Activated CD8-positive, alpha-beta T cell treated with anti-CD3 and anti-CD28 coated beads, Interleukin-2, amount 10 ng/mL, durations not matched to agents 7 days and 5 days (primary cell): ENCODE measurements around the gene PSD. TPM values are rescaled to one million over a fixed set of nuclear protein-coding genes. Genes with fewer than 3 reads are reported as not detected.

Experiments used
- ATAC-seq: fragments of 150-1000 bp; cut with Tn5 transposase; one replicate; pipeline ENCODE4 v1.10.0; 2021; ENCODE audit warnings: moderate library complexity
- CTCF ChIA-PET: fragments of 350-600 bp; sonication (Branson Sonifier 250); formaldehyde crosslinking; loops from one replicate; lab custom pipeline; 2021; ENCODE audit warnings: antibody characterized with exemption; lab: Charles Lee
- POLR2A ChIA-PET: fragments of 350-600 bp; sonication (Branson Sonifier 250); formaldehyde crosslinking; loops from one replicate; lab custom pipeline; 2021; ENCODE audit warnings: antibody characterized with exemption; lab: Charles Lee
- DNase-seq: peaks from one replicate; pipeline ENCODE4 v3.0.0-alpha.2; 2020
- H3K27ac Mint-ChIP-seq: one replicate; pipeline ENCODE4 v1.8.0; 2021; ENCODE audit warnings: mild to moderate bottlenecking, mixed read lengths
- H3K27me3 Mint-ChIP-seq: one replicate; pipeline ENCODE4 v1.8.0; 2021; ENCODE audit warnings: low read depth, mixed read lengths
- H3K36me3 Mint-ChIP-seq: one replicate; pipeline ENCODE4 v1.8.0; 2021; ENCODE audit warnings: low read depth, mixed read lengths
- H3K4me1 Mint-ChIP-seq: one replicate; pipeline ENCODE4 v1.8.0; 2021; ENCODE audit warnings: low read depth, mixed read lengths
- H3K4me3 Mint-ChIP-seq: one replicate; pipeline ENCODE4 v1.8.0; 2021; ENCODE audit warnings: mild to moderate bottlenecking, mixed read lengths
- H3K9me3 Mint-ChIP-seq: one replicate; pipeline ENCODE4 v1.8.0; 2022; ENCODE audit warnings: mixed read lengths; ENCODE audit not compliant: insufficient read depth
- total RNA-seq, 2 experiments: library from RNA; stranded (reverse); gene quantifications; one replicate each; pipeline ENCODE4 v1.2.3, GENCODE V29; 2021

The PSD gene
- total RNA-seq, 2 experiments from 2014 or later: 0.92 to 1.6 TPM

GRCh38 chr10:102420181-102420713 lies 1.7 kb upstream of the PSD start:
- ATAC-seq (no peak), DNase-seq (no peak)
- peaks cover 42% of the 10 kb centered on the region for H3K4me1 Mint-ChIP-seq
- no peaks in the 10 kb centered on the region for H3K9me3 Mint-ChIP-seq
- peak overlapping the region; percentile 93 for H3K27ac Mint-ChIP-seq
- H3K27me3 Mint-ChIP-seq: peaks cover 14% of the 10 kb centered on the region
- peaks cover 15% of the 10 kb centered on the region for H3K36me3 Mint-ChIP-seq
- ChIA-PET CTCF (interaction anchor here (1.2 to 4.8 kb wide), 9 partner anchors 10 to 190 kb away, joined by 4 to 52 read pairs (median 8); partner anchors contain the start of genes CUEDC2 and NFKB2), POLR2A (interaction anchor here (0.7 to 5.6 kb wide), 10 partner anchors 8 to 175 kb away, joined by 3 to 75 read pairs (median 6); partner anchors contain the start of genes C10orf95, CUEDC2, GBF1 and NFKB2)
- H3K4me3 Mint-ChIP-seq: peak overlapping the region; percentile 94

GRCh38 chr10:102419269-102420180 lies 940 bp upstream of the PSD start:
- peak; percentile 3 for ATAC-seq

GRCh38 chr10:102416695-102417094 lies 1.9 kb downstream of the PSD start:
- DNase-seq: no peak
- ATAC-seq: no peak
- H3K36me3 Mint-ChIP-seq: no peaks in the 10 kb centered on the region
- peaks cover 36% of the 10 kb centered on the region for H3K4me1 Mint-ChIP-seq
- ChIA-PET POLR2A (interaction anchor here (1.4 kb wide), 1 partner anchor 16 kb away, joined by 4 read pairs; the partner anchor contains the start of gene CUEDC2), CTCF (no interaction called here)
- peaks cover 14% of the 10 kb centered on the region for H3K27me3 Mint-ChIP-seq
- no peaks in the 10 kb centered on the region for H3K9me3 Mint-ChIP-seq
- H3K4me3 Mint-ChIP-seq: no peak overlapping the region
- no peak overlapping the region for H3K27ac Mint-ChIP-seq

More at GRCh38 chr10:102419269-102420180, 940 bp upstream of the PSD start:
- Mint-ChIP-seq H3K27ac (peak overlapping the region; percentile 15), H3K4me3 (peak overlapping the region; percentile 94), H3K9me3 (no peaks in the 10 kb centered on the region), H3K36me3 (peaks cover 12% of the 10 kb centered on the region), H3K27me3 (peaks cover 14% of the 10 kb centered on the region), H3K4me1 (peaks cover 42% of the 10 kb centered on the region)
- POLR2A ChIA-PET: interaction anchor here (0.9 to 5.6 kb wide), 6 partner anchors 7 to 174 kb away, joined by 3 to 75 read pairs (median 16); partner anchors contain the start of genes C10orf95, CUEDC2, GBF1 and NFKB2
- peak; percentile 82 for DNase-seq
- CTCF ChIA-PET: interaction anchor here (1.2 to 4.8 kb wide), 8 partner anchors 10 to 189 kb away, joined by 4 to 52 read pairs (median 22); partner anchors contain the start of genes CUEDC2 and NFKB2

- H3K36me3 Mint-ChIP-seq: no peaks in the 10 kb centered on the region
- ATAC-seq (no peak), DNase-seq (no peak)
- CTCF ChIA-PET: no interaction called here
- POLR2A ChIA-PET: no interaction called here
- peaks cover 37% of the 10 kb centered on the region for H3K4me1 Mint-ChIP-seq
- H3K4me3 Mint-ChIP-seq: no peak overlapping the region
- H3K9me3 Mint-ChIP-seq: no peaks in the 10 kb centered on the region
- H3K27me3 Mint-ChIP-seq: peaks cover 17% of the 10 kb centered on the region
- H3K27ac Mint-ChIP-seq: no peak overlapping the region
Observed at GRCh38 chr10:102416283-102416682, 2.3 kb downstream of the PSD start.

- ATAC-seq (no peak), DNase-seq (no peak)
- Mint-ChIP-seq H3K9me3 (no peaks in the 10 kb centered on the region), H3K4me3 (no peak overlapping the region), H3K4me1 (peaks cover 35% of the 10 kb centered on the region), H3K27ac (no peak overlapping the region), H3K36me3 (no peaks in the 10 kb centered on the region), H3K27me3 (peaks cover 26% of the 10 kb centered on the region)
- ChIA-PET CTCF (no interaction called here), POLR2A (no interaction called here)
Observed at GRCh38 chr10:102414749-102415148, 3.8 kb downstream of the PSD start.

GRCh38 chr10:102413806-102414561 lies 4.6 kb downstream of the PSD start:
- ChIA-PET CTCF (interaction anchor here (1.1 to 2.4 kb wide), 4 partner anchors 9 to 65 kb away, joined by 3 to 7 read pairs (median 5); no protein-coding TSS in a partner anchor), POLR2A (interaction anchor here (1.2 kb wide), 1 partner anchor 36 kb away, joined by 3 read pairs; no protein-coding TSS in a partner anchor)
- no peak overlapping the region for H3K4me3 Mint-ChIP-seq
- no peaks in the 10 kb centered on the region for H3K36me3 Mint-ChIP-seq
- H3K9me3 Mint-ChIP-seq: no peaks in the 10 kb centered on the region
- no peak for ATAC-seq
- DNase-seq: no peak
- no peak overlapping the region for H3K27ac Mint-ChIP-seq
- H3K27me3 Mint-ChIP-seq: peaks cover 28% of the 10 kb centered on the region
- H3K4me1 Mint-ChIP-seq: peaks cover 31% of the 10 kb centered on the region

GRCh38 chr10:102413053-102413705 lies 5.4 kb downstream of the PSD start:
- Mint-ChIP-seq H3K9me3 (no peaks in the 10 kb centered on the region), H3K27ac (peak overlapping the region; percentile 17), H3K4me3 (no peak overlapping the region), H3K36me3 (no peaks in the 10 kb centered on the region), H3K27me3 (peaks cover 27% of the 10 kb centered on the region), H3K4me1 (peaks cover 30% of the 10 kb centered on the region)
- peak; percentile 75 for DNase-seq
- ChIA-PET CTCF (interaction anchor here (0.9 to 2.4 kb wide), 8 partner anchors 9 to 183 kb away, joined by 3 to 7 read pairs (median 4); partner anchors contain the start of gene NFKB2), POLR2A (interaction anchor here (1.0 to 1.2 kb wide), 3 partner anchors 11 to 37 kb away, joined by 3 to 4 read pairs (median 3); no protein-coding TSS in a partner anchor)
- peak; percentile 32 for ATAC-seq

GRCh38 chr10:102412293-102412692 lies 6.3 kb downstream of the PSD start:
- ATAC-seq (no peak), DNase-seq (no peak)
- POLR2A ChIA-PET: interaction anchor here (0.7 to 3.8 kb wide), 4 partner anchors 8 to 17 kb away, joined by 3 to 24 read pairs (median 3); partner anchors contain the start of genes FBXL15 and NFKB2
- no peaks in the 10 kb centered on the region for H3K9me3 Mint-ChIP-seq
- H3K4me3 Mint-ChIP-seq: no peak overlapping the region
- CTCF ChIA-PET: interaction anchor here (1.0 to 3.6 kb wide), 6 partner anchors 9 to 182 kb away, joined by 3 to 24 read pairs (median 4); partner anchors contain the start of gene NFKB2
- H3K27me3 Mint-ChIP-seq: peaks cover 23% of the 10 kb centered on the region
- H3K4me1 Mint-ChIP-seq: peaks cover 32% of the 10 kb centered on the region
- H3K27ac Mint-ChIP-seq: no peak overlapping the region
- no peaks in the 10 kb centered on the region for H3K36me3 Mint-ChIP-seq

GRCh38 chr10:102411341-102412255 lies 7.0 kb downstream of the PSD start:
- Mint-ChIP-seq H3K4me1 (peaks cover 32% of the 10 kb centered on the region), H3K27me3 (peaks cover 22% of the 10 kb centered on the region), H3K36me3 (no peaks in the 10 kb centered on the region), H3K9me3 (no peaks in the 10 kb centered on the region), H3K27ac (no peak overlapping the region), H3K4me3 (peak overlapping the region; percentile 14)
- DNase-seq (no peak), ATAC-seq (no peak)
- CTCF ChIA-PET: interaction anchor here (0.6 to 3.6 kb wide), 7 partner anchors 8 to 811 kb away, joined by 3 to 24 read pairs (median 4); partner anchors contain the start of gene NFKB2
- POLR2A ChIA-PET: interaction anchor here (0.7 to 3.8 kb wide), 3 partner anchors 9 to 17 kb away, joined by 3 to 24 read pairs (median 3); partner anchors contain the start of genes FBXL15 and NFKB2
